ENCODE results near the gene NMRAL1.

Gene NMRAL1

GRCh38 chr16:4463522-4464163 is 10.8 kb downstream of the NMRAL1 start:
- no peak for DNase-seq

GRCh38 chr16:4461250-4462085 is 13.0 kb downstream of the NMRAL1 start:
- peak in 1 of 2 donors; percentile 42 for DNase-seq

GRCh38 chr16:4460936-4461249 is 13.5 kb downstream of the NMRAL1 start:
- DNase-seq = no peak

GRCh38 chr16:4455951-4456350 is 18.5 kb downstream of the NMRAL1 start:
- no peak for DNase-seq

- DNase-seq = no peak
Measured at GRCh38 chr16:4455081-4455480, 19.3 kb downstream of the NMRAL1 start.

GRCh38 chr16:4454623-4455022 is 19.8 kb downstream of the NMRAL1 start:
- no peak for DNase-seq

GRCh38 chr16:4452674-4453073 is 21.8 kb downstream of the NMRAL1 start:
- DNase-seq = no peak

- DNase-seq = no peak
Measured at GRCh38 chr16:4450931-4451519, 23.4 kb downstream of the NMRAL1 start.

- no peak for DNase-seq
Measured at GRCh38 chr16:4450430-4450829, 24.0 kb downstream of the NMRAL1 start.

- DNase-seq = no peak
Measured at GRCh38 chr16:4443986-4444385, 30.4 kb downstream of the NMRAL1 start.

GRCh38 chr16:4443271-4443670 is 31.2 kb downstream of the NMRAL1 start:
- no peak for DNase-seq

GRCh38 chr16:4442371-4442770 is 32.1 kb downstream of the NMRAL1 start:
- DNase-seq = no peak

GRCh38 chr16:4437366-4437765 is 37.1 kb downstream of the NMRAL1 start:
- no peak for DNase-seq

- DNase-seq = no peak
Measured at GRCh38 chr16:4435337-4436067, 38.9 kb downstream of the NMRAL1 start.

- no peak for DNase-seq
Measured at GRCh38 chr16:4433914-4434787, 40.3 kb downstream of the NMRAL1 start.

GRCh38 chr16:4433228-4433627 is 41.2 kb downstream of the NMRAL1 start:
- DNase-seq = no peak

GRCh38 chr16:4431023-4431422 is 43.4 kb downstream of the NMRAL1 start:
- DNase-seq = no peak

GRCh38 chr16:4428500-4428899 is 45.9 kb downstream of the NMRAL1 start:
- DNase-seq = no peak

- no peak for DNase-seq
Measured at GRCh38 chr16:4426722-4427372, 47.6 kb downstream of the NMRAL1 start.

- no peak for DNase-seq
Measured at GRCh38 chr16:4426021-4426684, 48.3 kb downstream of the NMRAL1 start.

GRCh38 chr16:4425378-4426020 is 48.9 kb downstream of the NMRAL1 start, which contains the start of gene DNAJA3:
Gene DNAJA3 (plus strand): TSS chr16:4425868. CDS start chr16:4425882, 14 bp downstream.
- DNase-seq = peak; percentile 94 to 98
